Superior temporal gyrus (tissue), 1 donor: Measurements from ENCODE around the gene FARS2.
"Not testable (repeated sequence)": the region's sequence is repeated elsewhere in the genome, so short reads cannot be mapped to it uniquely, and the experiment has no call there.

Source experiments
- DNase-seq: peaks from one replicate; pipeline ENCODE4 v3.0.0-alpha.2; 2016; ENCODE audit errors: extremely low spot score

FARS2 gene

DNA sequence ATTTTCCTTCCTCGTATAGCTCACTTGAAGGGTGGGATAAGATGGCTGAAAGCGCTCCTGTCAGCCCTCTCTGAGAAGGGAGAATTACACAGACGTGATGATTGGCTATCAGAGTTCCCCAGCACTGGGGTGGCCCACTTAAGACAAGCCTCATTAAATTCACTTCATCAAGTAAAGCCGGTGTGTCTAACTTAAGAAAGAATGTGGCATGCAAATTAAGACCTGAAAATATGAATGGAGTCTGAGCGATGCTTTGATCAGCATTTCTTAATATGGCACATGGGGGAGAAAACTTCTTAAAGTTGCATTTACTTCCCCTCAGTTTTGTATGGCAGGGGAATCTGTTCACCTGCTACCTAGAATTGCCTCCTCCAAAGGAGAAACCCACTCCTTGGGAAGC, 369.3 kb downstream of the FARS2 start:
- DNase-seq, result no peak

DNA sequence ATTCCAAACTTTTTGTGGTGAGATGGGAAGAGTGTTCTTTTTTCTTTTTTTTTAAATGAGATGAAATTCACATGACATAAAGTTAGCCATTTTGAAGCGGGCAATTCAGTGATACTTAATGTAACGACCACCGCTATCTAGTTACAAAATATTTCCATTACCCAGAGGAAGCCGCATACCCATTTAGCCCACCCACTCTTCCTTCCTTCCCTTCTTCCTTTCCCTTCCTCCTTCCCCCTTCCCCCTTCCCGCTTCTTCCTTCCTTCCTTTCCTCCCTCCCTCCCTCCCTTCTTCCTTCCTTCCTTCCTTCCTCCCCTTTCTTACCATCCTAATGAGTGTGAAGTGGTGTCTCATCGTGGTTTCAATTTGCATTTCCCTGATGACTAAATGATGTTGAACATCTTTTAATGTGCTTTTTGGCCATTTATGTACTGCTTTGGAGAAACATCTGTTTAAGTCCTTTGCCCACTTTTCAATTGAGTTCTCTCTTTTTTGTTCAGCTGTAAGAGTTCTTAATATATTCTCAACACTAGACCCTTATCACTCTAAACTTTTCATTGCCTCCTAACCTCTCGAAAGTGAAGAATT, 371.1 kb downstream of the FARS2 start:
- no peak for DNase-seq

- DNase-seq, result no peak
These were observed 373.2 kb downstream of the FARS2 start for GRCh38 chr6:5634525-5634924.

DNA sequence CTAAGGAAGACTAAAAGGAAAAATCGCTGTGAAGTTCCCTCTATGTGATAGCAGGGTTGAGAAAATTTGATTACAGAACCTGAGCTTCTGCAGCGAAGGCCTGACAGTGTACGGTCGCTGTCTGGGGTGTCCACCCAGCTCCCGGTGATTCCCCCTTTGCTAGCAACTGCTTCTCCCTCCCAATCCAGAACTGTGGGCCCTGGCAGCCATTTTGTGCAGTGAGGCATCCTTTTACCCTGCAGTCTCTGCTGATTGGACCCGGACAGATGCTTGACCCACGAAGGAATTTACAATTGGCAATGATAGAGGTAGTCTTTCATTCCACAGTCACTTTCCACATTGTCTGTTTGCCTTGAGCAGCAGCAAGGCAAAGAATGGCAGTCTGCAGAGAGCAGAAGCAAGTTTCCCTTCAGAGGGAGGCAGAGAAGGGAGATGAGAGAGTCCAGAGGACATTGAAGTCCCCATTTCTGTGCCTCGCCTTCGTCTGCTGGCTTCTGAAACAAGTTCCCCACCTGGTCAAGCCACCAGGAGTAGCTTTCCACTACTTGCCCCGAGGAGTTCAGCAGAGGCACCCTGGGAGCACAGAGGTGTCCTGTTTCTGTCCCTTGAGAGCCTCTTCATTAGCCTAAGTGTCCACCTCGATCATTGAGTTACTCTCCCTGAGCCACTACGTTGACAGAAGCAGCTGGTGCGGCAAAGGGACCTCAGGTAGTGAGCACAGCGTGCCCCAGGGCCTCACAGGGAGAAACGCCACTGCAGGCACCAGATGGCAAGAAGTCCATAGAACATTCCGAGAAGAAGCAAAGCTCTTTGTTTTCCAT, 375.1 kb downstream of the FARS2 start:
- no peak for DNase-seq

- DNase-seq, result no peak
These were observed 376.4 kb downstream of the FARS2 start for GRCh38 chr6:5637714-5638113.

DNA sequence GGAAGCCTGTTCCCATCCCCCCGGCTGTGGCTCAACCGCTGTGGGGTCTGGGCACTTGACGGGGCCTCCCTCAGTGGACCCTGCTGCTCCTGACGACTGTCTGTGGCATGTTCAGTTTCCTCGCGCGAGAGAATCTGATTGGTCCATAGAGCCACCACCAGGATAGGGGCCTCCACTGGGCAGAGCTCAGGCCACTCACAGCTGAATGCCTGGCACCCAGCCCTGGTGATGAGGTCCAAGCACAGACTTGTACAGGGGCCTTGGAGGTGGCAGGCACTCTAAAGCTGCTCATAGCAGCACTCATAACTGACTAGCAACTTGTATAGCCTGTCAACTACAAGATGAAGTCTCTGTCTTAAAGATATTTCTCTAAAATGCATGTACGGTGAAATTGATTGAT, 377.4 kb downstream of the FARS2 start:
- peak; percentile 71 for DNase-seq

GRCh38 chr6:5639193-5639592, 377.9 kb downstream of the FARS2 start:
- no peak for DNase-seq

GRCh38 chr6:5640614-5641013, 379.3 kb downstream of the FARS2 start:
- DNase-seq, result no peak

- DNase-seq, result no peak
These were observed 383.3 kb downstream of the FARS2 start for GRCh38 chr6:5644523-5645185.

DNA sequence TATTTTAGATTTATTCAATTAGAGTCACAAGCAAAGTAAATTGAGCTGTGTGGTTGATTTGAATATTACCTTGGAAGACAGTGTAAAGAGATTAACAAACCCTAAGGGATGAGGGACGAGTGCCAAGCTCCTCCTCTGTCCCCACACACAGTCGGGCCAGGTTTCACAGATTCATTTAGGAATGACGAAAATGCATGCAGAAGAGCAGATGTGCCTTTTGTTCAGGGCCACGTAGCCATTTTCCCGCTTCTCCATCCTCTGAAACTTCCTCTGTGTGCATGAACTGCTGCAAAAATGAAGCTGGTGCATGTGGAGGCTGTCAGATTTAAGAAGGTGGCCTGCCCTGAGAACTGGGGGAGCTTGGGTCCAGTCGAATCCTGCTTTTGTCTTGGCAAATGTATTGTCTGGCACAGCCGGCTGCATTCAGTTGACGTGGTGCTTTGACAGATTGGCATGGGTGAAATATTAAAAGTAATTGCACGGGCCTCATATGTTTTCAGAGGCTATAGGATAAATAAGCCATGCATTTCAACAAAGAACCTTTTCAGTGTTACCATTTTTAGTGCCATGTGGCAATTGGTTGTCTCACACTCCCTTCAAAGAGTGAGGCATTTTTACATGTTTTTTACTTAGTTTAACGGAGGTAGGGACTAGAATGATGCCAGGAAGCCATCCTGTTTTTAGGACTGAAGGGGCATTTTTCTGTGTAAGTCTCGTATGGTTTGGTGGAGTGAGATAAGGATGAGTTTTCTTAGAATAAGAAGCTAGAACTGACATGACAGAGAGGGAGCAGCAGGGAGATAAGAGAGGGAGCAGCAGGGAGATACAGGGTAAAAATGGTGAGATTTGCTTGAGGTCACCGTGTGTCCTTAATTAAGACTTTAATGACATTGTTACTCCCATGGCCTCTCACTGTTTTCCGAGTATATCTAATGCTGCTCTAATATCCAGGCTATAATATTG, 384.3 kb downstream of the FARS2 start:
- peak; percentile 40 for DNase-seq

DNA sequence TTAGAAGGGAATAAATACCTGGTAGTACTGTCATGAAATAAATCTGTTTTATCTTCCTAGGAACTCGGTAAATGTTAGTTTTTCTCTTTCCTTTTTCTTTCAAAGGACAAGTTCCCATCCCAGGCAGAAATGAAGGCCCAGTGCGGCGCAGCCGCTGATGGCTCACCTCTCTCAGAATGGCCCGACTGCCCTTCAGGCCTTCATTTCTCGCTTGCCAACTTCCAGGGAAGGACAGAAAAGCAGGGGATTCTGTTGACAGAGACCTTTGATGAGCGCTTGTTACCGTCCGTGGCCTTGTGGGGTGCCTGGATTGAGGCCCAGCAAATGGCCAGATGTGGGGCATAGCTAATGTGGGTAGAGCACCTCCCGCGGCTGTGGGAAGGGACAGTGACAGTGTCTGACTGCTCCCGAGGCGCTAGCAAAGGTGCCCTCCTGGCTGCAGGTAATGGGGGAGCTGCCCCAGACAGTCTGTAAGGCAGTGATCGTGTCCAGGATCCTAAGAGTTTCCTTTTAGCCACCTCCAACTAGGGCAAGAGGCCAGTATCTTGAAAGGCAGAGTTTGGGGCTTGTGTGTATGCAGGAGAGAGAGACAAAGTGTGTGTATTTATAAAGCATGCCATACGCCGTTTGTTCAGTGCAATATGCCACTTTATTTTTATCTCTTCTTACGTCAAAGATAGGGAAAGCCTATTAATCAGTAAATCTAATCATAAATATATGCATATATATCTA, 391.3 kb downstream of the FARS2 start:
- DNase-seq, result no peak

DNA sequence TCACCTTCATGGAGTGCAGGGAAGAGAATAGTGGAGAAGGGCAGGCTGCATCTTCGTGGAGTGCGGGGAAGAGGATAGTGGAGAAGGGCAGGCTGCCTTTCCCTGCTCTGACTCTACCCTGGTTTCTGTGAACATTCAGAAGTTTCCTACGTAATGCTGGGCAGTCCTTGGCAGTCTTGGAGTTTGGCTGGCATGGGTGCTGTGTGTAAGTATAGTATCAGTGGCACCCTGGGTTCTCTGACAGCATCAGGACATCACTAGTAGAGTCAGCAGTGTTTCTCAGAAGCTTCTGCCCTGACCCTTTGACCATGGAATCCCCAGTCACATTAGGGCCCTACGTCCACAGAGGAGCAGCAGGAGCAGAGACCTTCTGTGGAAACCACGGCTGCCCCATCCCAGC, 392.5 kb downstream of the FARS2 start:
- no peak for DNase-seq

DNA sequence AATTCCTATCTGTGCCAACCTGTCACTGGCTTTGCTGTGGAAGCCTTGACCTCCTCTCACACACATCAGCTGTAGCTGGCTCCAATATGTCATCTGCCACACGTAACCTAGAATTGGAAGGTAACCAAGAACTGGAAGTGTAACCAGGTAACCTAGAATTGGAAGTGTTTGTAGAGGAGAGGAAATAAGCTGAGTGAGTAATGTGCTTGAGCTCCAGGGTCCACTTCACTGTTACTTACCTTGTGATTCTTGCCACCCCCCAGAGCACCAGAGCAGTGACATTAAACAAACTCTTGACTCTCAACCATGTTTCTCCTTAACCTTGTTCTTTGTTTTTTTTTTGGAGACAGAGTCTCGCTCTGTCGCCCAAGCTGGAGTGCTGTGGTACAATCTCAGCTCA, 394.9 kb downstream of the FARS2 start:
- no peak for DNase-seq

DNA sequence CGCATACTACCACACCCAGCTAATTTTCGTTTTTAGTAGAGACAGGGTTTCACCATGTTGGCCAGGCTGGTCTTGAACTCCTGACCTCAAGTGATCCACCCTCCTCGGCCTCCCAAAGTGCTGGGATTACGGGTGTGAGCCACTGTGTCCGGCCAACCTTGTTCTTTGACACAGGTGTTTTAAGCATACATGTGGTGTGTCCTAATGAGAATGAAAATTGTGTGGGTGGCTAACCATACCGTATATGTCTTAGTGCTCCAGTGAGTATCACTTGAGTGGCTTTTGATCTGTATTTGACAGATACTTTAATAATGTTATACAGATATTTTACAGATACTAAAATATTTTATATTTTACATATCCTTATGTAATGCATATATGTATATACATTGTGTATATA, 395.4 kb downstream of the FARS2 start:
- not testable (repeated sequence) for DNase-seq

- DNase-seq, result no peak
These were observed 396.5 kb downstream of the FARS2 start for GRCh38 chr6:5657684-5658430.

DNA sequence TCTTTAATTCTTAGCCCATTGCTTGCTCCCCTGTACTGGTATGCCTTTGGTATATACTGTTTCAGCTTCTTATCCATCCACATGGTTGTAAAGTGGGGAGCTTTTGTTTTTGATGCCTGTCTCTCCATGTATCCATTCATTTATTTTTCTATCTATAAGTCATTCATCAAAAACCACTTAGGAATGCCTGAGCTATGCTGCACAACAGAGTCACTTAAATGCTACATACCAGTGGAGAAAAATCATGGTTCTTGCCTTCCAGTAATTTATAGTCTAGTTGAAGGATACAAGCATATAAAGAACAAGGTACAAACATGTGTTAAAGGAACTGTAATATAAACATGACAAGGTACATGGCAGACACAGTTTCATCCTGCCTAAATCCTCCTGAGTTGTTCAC, 398.2 kb downstream of the FARS2 start:
- DNase-seq, result no peak

DNA sequence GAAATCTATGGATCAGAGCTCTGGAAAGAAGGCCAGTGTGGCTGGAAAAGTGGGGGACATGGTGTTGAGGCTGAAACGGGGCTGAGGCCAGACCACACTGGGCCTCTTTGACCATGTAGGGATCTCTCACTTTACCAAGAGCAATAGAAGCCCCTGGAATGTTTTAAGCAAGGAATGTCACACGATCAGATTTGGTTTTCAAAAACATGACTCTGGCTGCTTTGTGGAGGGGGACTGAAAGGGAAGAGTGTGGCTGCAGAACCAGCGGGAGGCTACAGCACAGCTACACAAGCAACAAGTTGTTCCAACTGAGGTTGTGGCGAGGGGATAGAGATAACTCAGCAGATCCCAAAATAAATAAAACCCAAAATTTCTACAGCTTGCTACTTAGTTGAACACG, 399.5 kb downstream of the FARS2 start:
- no peak for DNase-seq

- no peak for DNase-seq
These were observed 401.5 kb downstream of the FARS2 start for GRCh38 chr6:5662797-5663196.

GRCh38 chr6:5663259-5663658, 401.9 kb downstream of the FARS2 start:
- peak; percentile 49 for DNase-seq

DNA sequence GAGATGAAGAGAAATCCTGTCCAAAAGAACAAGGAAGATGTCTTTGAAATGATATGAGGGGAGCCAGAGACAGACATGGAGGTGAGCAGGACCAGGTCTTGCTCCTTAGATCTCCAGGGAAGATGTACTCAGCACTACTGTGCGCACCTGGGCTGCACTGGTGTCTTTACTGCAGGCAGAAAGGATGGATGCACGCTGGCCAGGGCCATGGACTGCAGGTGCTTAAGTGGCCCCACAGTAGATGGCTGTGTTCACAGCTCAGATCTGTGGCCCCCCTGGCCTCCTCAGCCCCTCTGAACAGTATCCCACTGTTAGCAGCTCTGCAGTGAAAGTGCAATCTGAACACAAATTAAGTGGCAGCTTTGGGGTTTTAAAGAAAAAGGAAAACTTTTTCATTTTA, 402.4 kb downstream of the FARS2 start:
- DNase-seq, result no peak
